Panc1 (cell line): ENCODE measurements around the gene STARD10. TPM values are rescaled to one million over a fixed set of nuclear protein-coding genes. Genes with fewer than 3 reads are reported as not detected.

Experiments used
- ATAC-seq: fragments of 200-7000 bp; cut with Tn5 transposase; 2 replicates; pipeline ENCODE4 v1.9.1; 2020; ENCODE audit warnings: mild to moderate bottlenecking, moderate library complexity
- BruUV-seq: library from RNA; stranded (reverse); fragments of 400-500 nt; replicated peaks from 2 replicates; lab custom pipeline; 2021; lab: Mats Ljungman, UMichigan
- CTCF ChIA-PET: fragments of 300-600 bp; sonication (Branson Sonifier 250); formaldehyde crosslinking; loops from one replicate; lab custom pipeline; 2022; ENCODE audit warnings: antibody characterized with exemption; lab: Charles Lee
- POLR2A ChIA-PET: fragments of 300-600 bp; sonication (Branson Sonifier 250); formaldehyde crosslinking; loops from one replicate; lab custom pipeline; 2022; ENCODE audit warnings: antibody characterized with exemption; lab: Charles Lee
- DNase-seq: peaks from one replicate; pipeline ENCODE4 v3.0.0-alpha.2; 2010; ENCODE audit warnings: low read depth, low spot score
- H3K27ac ChIP-seq: 2 replicates; pipeline ENCODE4 v1.5.1; 2011; ENCODE audit warnings: mild to moderate bottlenecking, low read length, inconsistent platforms
- H3K27me3 ChIP-seq: fragments of 200-500 bp; sonication (Bioruptor generic); 2 replicates; pipeline ENCODE4 v1.6.0; 2014; ENCODE audit warnings: low read length, inconsistent platforms; ENCODE audit not compliant: control insufficient read depth, insufficient read depth
- H3K36me3 ChIP-seq: fragments of 200-500 bp; sonication (Bioruptor generic); 2 replicates; pipeline ENCODE4 v1.5.1; 2014; ENCODE audit warnings: inconsistent platforms, mild to moderate bottlenecking, low read length, moderate library complexity; ENCODE audit not compliant: control insufficient read depth, insufficient read depth
- H3K4me1 ChIP-seq: 2 replicates; pipeline ENCODE4 v1.5.1; 2011; ENCODE audit warnings: inconsistent platforms, mild to moderate bottlenecking, low read length, moderate library complexity; ENCODE audit not compliant: control insufficient read depth, insufficient read depth
- H3K4me3 ChIP-seq, 2 experiments: 2 replicates each; pipeline ENCODE4 v1.5.1; 2011 to 2012; ENCODE audit warnings: low read depth in 2 of 2, low read length in 2 of 2, mild to moderate bottlenecking in 2 of 2, inconsistent platforms in 1 of 2, moderate library complexity in 1 of 2
- H3K9me3 ChIP-seq: fragments of 200-500 bp; sonication (Bioruptor generic); 2 replicates; pipeline ENCODE4 v1.5.1; 2014; ENCODE audit warnings: low read depth, mild to moderate bottlenecking, inconsistent platforms, low read length, moderate library complexity; ENCODE audit not compliant: control insufficient read depth, insufficient read depth
- POLR2AphosphoS5 ChIP-seq: IDR thresholded peaks from 2 replicates; pipeline ENCODE4 v1.6.1; 2012; ENCODE audit warnings: mild to moderate bottlenecking, low read depth, low read length, moderate library complexity
- SIN3A ChIP-seq: IDR thresholded peaks from 2 replicates; pipeline ENCODE4 v1.6.1; 2012; ENCODE audit warnings: low read depth, mild to moderate bottlenecking, low read length, moderate library complexity, borderline replicate concordance; ENCODE audit not compliant: insufficient read depth
- TCF7L2 ChIP-seq: IDR thresholded peaks from 2 replicates; pipeline ENCODE4 v1.6.1; 2011; ENCODE audit warnings: mild to moderate bottlenecking, low read depth, low read length, inconsistent platforms
- in situ Hi-C: cut with HindIII; loops from 2 replicates; pipeline ENCODE4 v1.10.0; 2016; ENCODE audit warnings: low sequenced_read_pairs, low pct_unique_long_range_greater_than_20kb
- intact Hi-C: fragments of 100-400 bp; cut with micrococcal nuclease; formaldehyde crosslinking; loops from one replicate; pipeline ENCODE4 v1.10.0; 2022; ENCODE audit not compliant: unreplicated experiment
- total RNA-seq: library from RNA; stranded (reverse); gene quantifications from one replicate; pipeline ENCODE4 v1.2.1, GENCODE V29; 2021; ENCODE audit not compliant: unreplicated experiment
- TF ChIP-seq, protein P1 (sequence below): fragments of 450-650 bp; IDR thresholded peaks from 2 replicates; pipeline ENCODE4 v1.5.1; 2017; ENCODE audit warnings: mild to moderate bottlenecking
- TF ChIP-seq, protein P2 (sequence below), 2 experiments: IDR thresholded peaks; 2 replicates each; pipeline ENCODE4 v1.6.1; 2011 to 2012; ENCODE audit warnings: low read depth in 2 of 2, control low read depth in 1 of 2, low read length in 1 of 2, mild to moderate bottlenecking in 1 of 2, moderate library complexity in 1 of 2; ENCODE audit not compliant: insufficient read depth in 1 of 2

The STARD10 gene
- total RNA-seq, 1 experiment from 2014 or later, result 32.1 TPM

DNA sequence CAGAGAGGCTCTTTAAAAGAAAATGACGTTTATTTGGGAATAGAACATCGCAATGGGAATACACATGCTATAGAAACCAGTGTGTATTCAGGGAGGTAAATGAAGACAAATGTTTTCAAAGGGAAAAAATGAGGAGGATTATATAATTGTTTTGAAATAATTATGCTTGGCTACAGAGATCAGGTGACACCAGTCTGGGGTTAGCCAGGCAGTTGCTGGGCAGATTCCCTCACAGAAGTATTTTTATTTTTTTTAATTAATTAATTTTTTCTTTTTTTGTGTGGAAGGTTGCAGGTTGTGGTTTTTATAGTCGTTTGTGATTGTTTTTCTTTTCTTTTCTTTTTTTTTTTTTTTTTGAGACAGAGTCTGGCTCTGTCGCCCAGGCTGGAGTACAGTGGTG is 5.6 kb upstream of the STARD10 start:
- Histone ChIP-seq H3K4me1 (peaks cover 2% of the 10 kb centered on the region), H3K27ac (no peak overlapping the region), H3K36me3 (no peaks in the 10 kb centered on the region), H3K27me3 (no peaks in the 10 kb centered on the region), H3K4me3 (no peak overlapping the region), H3K9me3 (no peaks in the 10 kb centered on the region)
- ATAC-seq (no peak), DNase-seq (no peak)
- in situ Hi-C loops (no loop called here), intact Hi-C loops (no loop called here)
- no TSS peak for BruUV-seq
- POLR2A ChIA-PET, result no interaction called here
- CTCF ChIA-PET, result no interaction called here
- no peak for TF ChIP-seq SIN3A

DNA sequence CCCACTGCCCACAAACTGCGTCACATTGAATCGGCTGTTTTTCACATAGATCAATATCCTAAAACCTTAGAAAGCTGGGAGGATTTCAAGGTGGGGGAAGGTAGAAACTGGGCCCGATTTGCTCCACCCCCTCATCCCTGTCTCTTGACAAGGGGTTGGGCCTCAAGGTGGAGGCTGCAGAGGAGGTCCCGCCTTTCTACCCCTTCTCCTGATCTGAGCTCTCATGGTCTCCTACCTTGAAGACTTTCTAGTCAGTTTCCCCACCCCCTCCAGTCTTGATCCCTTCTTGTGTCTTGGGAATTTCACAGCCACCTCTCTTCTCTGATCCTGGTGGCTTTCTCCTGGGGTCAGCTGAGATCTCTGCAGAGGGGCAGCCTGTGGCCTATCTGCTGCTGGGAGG is 4.5 kb upstream of the STARD10 start:
- no peaks in the 10 kb centered on the region for H3K9me3 ChIP-seq
- CTCF ChIA-PET, result interaction anchor here (0.7 kb wide), 2 partner anchors 73 to 590 kb away, joined by 3 to 5 read pairs; no protein-coding TSS in a partner anchor

More for the DNA sequence above, 4.5 kb upstream of the STARD10 start:
- no peaks in the 10 kb centered on the region for H3K36me3 ChIP-seq
- intact Hi-C loops, result no loop called here
- H3K4me3 ChIP-seq, result no peak overlapping the region
- no TSS peak for BruUV-seq
- POLR2A ChIA-PET, result interaction anchor here (1.2 kb wide), 1 partner anchor 14 kb away, joined by 5 read pairs; no protein-coding TSS in a partner anchor
- TF ChIP-seq, protein P1, sequence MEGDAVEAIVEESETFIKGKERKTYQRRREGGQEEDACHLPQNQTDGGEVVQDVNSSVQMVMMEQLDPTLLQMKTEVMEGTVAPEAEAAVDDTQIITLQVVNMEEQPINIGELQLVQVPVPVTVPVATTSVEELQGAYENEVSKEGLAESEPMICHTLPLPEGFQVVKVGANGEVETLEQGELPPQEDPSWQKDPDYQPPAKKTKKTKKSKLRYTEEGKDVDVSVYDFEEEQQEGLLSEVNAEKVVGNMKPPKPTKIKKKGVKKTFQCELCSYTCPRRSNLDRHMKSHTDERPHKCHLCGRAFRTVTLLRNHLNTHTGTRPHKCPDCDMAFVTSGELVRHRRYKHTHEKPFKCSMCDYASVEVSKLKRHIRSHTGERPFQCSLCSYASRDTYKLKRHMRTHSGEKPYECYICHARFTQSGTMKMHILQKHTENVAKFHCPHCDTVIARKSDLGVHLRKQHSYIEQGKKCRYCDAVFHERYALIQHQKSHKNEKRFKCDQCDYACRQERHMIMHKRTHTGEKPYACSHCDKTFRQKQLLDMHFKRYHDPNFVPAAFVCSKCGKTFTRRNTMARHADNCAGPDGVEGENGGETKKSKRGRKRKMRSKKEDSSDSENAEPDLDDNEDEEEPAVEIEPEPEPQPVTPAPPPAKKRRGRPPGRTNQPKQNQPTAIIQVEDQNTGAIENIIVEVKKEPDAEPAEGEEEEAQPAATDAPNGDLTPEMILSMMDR, result no peak
- TF ChIP-seq TCF7L2 (no peak), POLR2AphosphoS5 (no peak), SIN3A (no peak)
- TF ChIP-seq, protein P2, sequence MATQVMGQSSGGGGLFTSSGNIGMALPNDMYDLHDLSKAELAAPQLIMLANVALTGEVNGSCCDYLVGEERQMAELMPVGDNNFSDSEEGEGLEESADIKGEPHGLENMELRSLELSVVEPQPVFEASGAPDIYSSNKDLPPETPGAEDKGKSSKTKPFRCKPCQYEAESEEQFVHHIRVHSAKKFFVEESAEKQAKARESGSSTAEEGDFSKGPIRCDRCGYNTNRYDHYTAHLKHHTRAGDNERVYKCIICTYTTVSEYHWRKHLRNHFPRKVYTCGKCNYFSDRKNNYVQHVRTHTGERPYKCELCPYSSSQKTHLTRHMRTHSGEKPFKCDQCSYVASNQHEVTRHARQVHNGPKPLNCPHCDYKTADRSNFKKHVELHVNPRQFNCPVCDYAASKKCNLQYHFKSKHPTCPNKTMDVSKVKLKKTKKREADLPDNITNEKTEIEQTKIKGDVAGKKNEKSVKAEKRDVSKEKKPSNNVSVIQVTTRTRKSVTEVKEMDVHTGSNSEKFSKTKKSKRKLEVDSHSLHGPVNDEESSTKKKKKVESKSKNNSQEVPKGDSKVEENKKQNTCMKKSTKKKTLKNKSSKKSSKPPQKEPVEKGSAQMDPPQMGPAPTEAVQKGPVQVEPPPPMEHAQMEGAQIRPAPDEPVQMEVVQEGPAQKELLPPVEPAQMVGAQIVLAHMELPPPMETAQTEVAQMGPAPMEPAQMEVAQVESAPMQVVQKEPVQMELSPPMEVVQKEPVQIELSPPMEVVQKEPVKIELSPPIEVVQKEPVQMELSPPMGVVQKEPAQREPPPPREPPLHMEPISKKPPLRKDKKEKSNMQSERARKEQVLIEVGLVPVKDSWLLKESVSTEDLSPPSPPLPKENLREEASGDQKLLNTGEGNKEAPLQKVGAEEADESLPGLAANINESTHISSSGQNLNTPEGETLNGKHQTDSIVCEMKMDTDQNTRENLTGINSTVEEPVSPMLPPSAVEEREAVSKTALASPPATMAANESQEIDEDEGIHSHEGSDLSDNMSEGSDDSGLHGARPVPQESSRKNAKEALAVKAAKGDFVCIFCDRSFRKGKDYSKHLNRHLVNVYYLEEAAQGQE (IDR thresholded peaks at IDR 0.05; ENCODE audit: insufficient read depth in 1 of 2, low read depth in 2 of 2, low read length in 1 of 2), result no peak
- no peak for ATAC-seq
- H3K4me1 ChIP-seq, result peaks cover 5% of the 10 kb centered on the region
- H3K27me3 ChIP-seq, result no peaks in the 10 kb centered on the region
- H3K27ac ChIP-seq, result no peak overlapping the region
- in situ Hi-C loops, result no loop called here
- no peak for DNase-seq
